ENCODE data around the gene RAPGEF4.

Gene RAPGEF4

DNA sequence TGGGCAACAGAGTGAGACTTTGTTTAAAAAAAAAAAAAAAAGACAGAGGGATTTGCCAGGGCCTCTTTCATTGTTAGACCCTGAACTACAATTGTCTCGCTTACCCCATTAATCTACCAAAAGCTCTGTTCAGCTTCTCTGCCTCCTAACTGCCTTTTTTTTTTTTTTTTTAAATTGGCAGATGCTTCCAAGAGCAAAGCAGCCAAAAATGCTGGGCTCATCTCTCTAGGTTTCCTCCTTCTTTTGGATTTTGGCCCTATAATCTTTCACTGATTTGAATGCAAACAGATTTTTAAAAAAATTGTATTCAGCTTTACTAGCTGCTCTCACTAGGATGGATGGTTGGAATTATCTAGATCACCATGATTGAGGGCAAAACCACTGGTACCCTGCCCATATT lies 33.2 kb upstream of the RAPGEF4 start:
- Histone ChIP-seq H3K27me3 (ENCODE audit: insufficient read depth, low read length, poor library complexity) (no peaks in the 10 kb centered on the region), H3K4me1 (ENCODE audit: insufficient read depth, low read length) (no peaks in the 10 kb centered on the region), H3K9me3 (ENCODE audit: insufficient read depth, low read length, severe bottlenecking) (no peaks in the 10 kb centered on the region), H3K27ac (ENCODE audit: low read length) (no peak overlapping the region), H3K4me3 (ENCODE audit: low read depth in 1 of 2, low read length in 2 of 2) (no peak overlapping the region), H3K4me2 (ENCODE audit: insufficient read depth, low read length) (no peak overlapping the region), H4K20me1 (ENCODE audit: insufficient read depth, low read length) (no peaks in the 10 kb centered on the region; the same call in 1 of the 2 replicates), H3K36me3 (ENCODE audit: insufficient read depth, low read length) (no peaks in the 10 kb centered on the region), H3K79me2 (ENCODE audit: insufficient read depth, low read length) (no peaks in the 10 kb centered on the region), H2AFZ (ENCODE audit: low read depth, low read length) (no peak overlapping the region), H3K9ac (ENCODE audit: low read depth, low read length) (no peak overlapping the region)
- DNase-seq (no peak), ATAC-seq (ENCODE audit: insufficient read depth, low read depth) (no peak)
- TF ChIP-seq EZH2 (IDR thresholded peaks at IDR 0.05; ENCODE audit: borderline replicate concordance, low read depth, low read length, severe bottlenecking): no peak
- TF ChIP-seq, protein P1, sequence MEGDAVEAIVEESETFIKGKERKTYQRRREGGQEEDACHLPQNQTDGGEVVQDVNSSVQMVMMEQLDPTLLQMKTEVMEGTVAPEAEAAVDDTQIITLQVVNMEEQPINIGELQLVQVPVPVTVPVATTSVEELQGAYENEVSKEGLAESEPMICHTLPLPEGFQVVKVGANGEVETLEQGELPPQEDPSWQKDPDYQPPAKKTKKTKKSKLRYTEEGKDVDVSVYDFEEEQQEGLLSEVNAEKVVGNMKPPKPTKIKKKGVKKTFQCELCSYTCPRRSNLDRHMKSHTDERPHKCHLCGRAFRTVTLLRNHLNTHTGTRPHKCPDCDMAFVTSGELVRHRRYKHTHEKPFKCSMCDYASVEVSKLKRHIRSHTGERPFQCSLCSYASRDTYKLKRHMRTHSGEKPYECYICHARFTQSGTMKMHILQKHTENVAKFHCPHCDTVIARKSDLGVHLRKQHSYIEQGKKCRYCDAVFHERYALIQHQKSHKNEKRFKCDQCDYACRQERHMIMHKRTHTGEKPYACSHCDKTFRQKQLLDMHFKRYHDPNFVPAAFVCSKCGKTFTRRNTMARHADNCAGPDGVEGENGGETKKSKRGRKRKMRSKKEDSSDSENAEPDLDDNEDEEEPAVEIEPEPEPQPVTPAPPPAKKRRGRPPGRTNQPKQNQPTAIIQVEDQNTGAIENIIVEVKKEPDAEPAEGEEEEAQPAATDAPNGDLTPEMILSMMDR (IDR thresholded peaks at IDR 0.05; ENCODE audit: borderline replicate concordance, extremely low read depth, low read length, poor library complexity, severe bottlenecking): no peak

DNA sequence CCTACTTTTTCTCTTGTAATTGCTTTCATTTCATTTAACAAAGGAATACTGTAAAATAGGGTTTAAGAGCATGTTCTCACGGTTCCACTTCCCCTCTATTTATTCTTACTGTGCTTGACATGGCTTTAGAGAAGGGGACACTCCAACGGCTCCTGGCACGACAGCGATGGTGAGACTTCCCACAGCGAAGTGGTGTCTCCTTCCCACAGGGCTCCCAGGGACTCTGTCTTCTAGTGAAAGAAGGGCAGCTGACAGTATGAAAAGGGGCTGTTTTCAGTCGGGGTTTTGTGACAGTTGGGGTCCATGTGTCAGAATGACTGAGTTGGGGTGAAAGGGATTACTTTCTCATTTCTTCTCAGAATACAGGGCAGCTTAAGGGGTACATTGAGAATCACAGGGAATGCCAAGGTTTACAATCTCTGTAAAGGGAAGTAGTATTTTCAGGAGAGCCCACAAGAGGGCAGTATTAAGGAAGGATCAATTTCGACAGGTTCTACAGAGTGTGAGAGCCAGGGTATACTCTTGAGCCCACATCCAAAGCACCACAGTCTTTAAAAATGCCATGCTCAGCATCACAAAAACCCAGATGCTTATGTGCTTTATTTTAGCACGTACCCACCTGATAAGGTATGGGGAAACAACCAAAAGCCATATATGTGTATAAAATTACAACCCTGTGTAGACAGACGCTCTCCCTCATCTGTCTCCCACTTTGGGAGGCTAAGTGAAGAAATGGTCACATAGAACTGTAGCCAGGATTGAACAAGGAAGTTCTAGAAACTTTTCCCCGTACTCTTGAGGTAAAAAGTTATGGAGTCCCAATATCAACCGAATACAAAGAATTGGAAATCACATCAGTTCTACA lies 31.3 kb upstream of the RAPGEF4 start:
- no peaks in the 10 kb centered on the region for H3K79me2 ChIP-seq (ENCODE audit: insufficient read depth, low read length)
- H3K36me3 ChIP-seq (ENCODE audit: insufficient read depth, low read length): no peaks in the 10 kb centered on the region
- H3K4me3 ChIP-seq (ENCODE audit: low read depth in 1 of 2, low read length in 2 of 2): no peak overlapping the region
- TF ChIP-seq EZH2 (IDR thresholded peaks at IDR 0.05; ENCODE audit: borderline replicate concordance, low read depth, low read length, severe bottlenecking): no peak
- TF ChIP-seq, protein P1 (IDR thresholded peaks at IDR 0.05; ENCODE audit: borderline replicate concordance, extremely low read depth, low read length, poor library complexity, severe bottlenecking): peak; percentile 64
- no peak overlapping the region for H3K27ac ChIP-seq (ENCODE audit: low read length)
- H3K9me3 ChIP-seq (ENCODE audit: insufficient read depth, low read length, severe bottlenecking): no peaks in the 10 kb centered on the region
- H4K20me1 ChIP-seq (ENCODE audit: insufficient read depth, low read length): no peaks in the 10 kb centered on the region; the same call in 1 of the 2 replicates
- no peak overlapping the region for H3K9ac ChIP-seq (ENCODE audit: low read depth, low read length)
- no peaks in the 10 kb centered on the region for H3K4me1 ChIP-seq (ENCODE audit: insufficient read depth, low read length)
- no peak overlapping the region for H3K4me2 ChIP-seq (ENCODE audit: insufficient read depth, low read length)
- H3K27me3 ChIP-seq (ENCODE audit: insufficient read depth, low read length, poor library complexity): no peaks in the 10 kb centered on the region
- H2AFZ ChIP-seq (ENCODE audit: low read depth, low read length): no peak overlapping the region
- peak; percentile 68 for ATAC-seq (ENCODE audit: insufficient read depth, low read depth)
- DNase-seq: no peak

DNA sequence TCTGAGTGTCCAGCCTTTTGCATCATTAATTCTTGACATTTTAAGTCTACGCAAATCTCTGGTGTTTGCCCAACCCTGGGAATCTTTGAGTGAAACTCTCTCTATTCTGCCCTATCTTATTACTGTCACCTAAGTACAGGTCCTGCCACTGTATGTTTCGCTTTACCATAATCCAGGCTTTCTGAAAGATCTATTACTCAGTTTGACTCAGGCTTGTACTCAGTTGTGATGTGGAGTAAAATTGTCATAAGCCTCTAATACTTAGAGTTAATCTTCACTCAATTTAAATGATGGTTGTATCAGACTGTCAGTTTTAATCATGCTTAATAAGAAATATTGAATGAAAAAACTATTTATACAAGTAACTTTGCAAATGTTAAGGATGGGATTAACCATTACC lies 30.3 kb upstream of the RAPGEF4 start:
- H3K9ac ChIP-seq (ENCODE audit: low read depth, low read length): no peak overlapping the region
- no peak for ATAC-seq (ENCODE audit: insufficient read depth, low read depth)
- no peak for DNase-seq
- H3K4me2 ChIP-seq (ENCODE audit: insufficient read depth, low read length): no peak overlapping the region
- no peaks in the 10 kb centered on the region for H3K4me1 ChIP-seq (ENCODE audit: insufficient read depth, low read length)
- H4K20me1 ChIP-seq (ENCODE audit: insufficient read depth, low read length): no peaks in the 10 kb centered on the region; the same call in 1 of the 2 replicates
- no peak for TF ChIP-seq EZH2 (IDR thresholded peaks at IDR 0.05; ENCODE audit: borderline replicate concordance, low read depth, low read length, severe bottlenecking)
- TF ChIP-seq, protein P1 (IDR thresholded peaks at IDR 0.05; ENCODE audit: borderline replicate concordance, extremely low read depth, low read length, poor library complexity, severe bottlenecking): no peak
- H3K27me3 ChIP-seq (ENCODE audit: insufficient read depth, low read length, poor library complexity): no peaks in the 10 kb centered on the region
- no peaks in the 10 kb centered on the region for H3K9me3 ChIP-seq (ENCODE audit: insufficient read depth, low read length, severe bottlenecking)
- H2AFZ ChIP-seq (ENCODE audit: low read depth, low read length): no peak overlapping the region
- H3K27ac ChIP-seq (ENCODE audit: low read length): no peak overlapping the region
- H3K36me3 ChIP-seq (ENCODE audit: insufficient read depth, low read length): no peaks in the 10 kb centered on the region
- no peaks in the 10 kb centered on the region for H3K79me2 ChIP-seq (ENCODE audit: insufficient read depth, low read length)
- no peak overlapping the region for H3K4me3 ChIP-seq (ENCODE audit: low read depth in 1 of 2, low read length in 2 of 2)

Measured in DND-41 (cell line).